GM19025 (cell line): Measurements from ENCODE around the gene CHST12.
"Not testable (repeated sequence)": the region's sequence is repeated elsewhere in the genome, so short reads cannot be mapped to it uniquely, and the experiment has no call there.

Source experiments
- ATAC-seq: cut with Tn5 transposase; IDR thresholded peaks from one replicate; pipeline ENCODE4 v1.9.1; 2021; ENCODE audit warnings: mild to moderate bottlenecking, low read depth, moderate library complexity; ENCODE audit not compliant: unreplicated experiment

Gene CHST12

GRCh38 chr7:2402687-2403013 lies 761 bp upstream of the CHST12 start:
- ATAC-seq, result no peak

GRCh38 chr7:2403718-2404648 lies 572 bp downstream of the CHST12 start:
- ATAC-seq, result no peak

- no peak for ATAC-seq
Observed at GRCh38 chr7:2404714-2405119, 1.3 kb downstream of the CHST12 start.

GRCh38 chr7:2405201-2405600 lies 1.8 kb downstream of the CHST12 start:
- no peak for ATAC-seq

- peak; percentile 47 for ATAC-seq
Observed at GRCh38 chr7:2405601-2406345, 2.4 kb downstream of the CHST12 start.

- no peak for ATAC-seq
Observed at GRCh38 chr7:2409745-2410414, 6.5 kb downstream of the CHST12 start.

GRCh38 chr7:2411049-2411448 lies 7.6 kb downstream of the CHST12 start:
- no peak for ATAC-seq

GRCh38 chr7:2411815-2412586 lies 8.6 kb downstream of the CHST12 start:
- no peak for ATAC-seq

GRCh38 chr7:2412587-2413201 lies 9.3 kb downstream of the CHST12 start:
- ATAC-seq, result no peak

GRCh38 chr7:2416063-2416462 lies 12.7 kb downstream of the CHST12 start:
- no peak for ATAC-seq

- no peak for ATAC-seq
Observed at GRCh38 chr7:2416650-2417049, 13.2 kb downstream of the CHST12 start.

- ATAC-seq, result not testable (repeated sequence)
Observed at GRCh38 chr7:2417178-2417577, 13.8 kb downstream of the CHST12 start.

GRCh38 chr7:2417981-2418481 lies 14.6 kb downstream of the CHST12 start:
- ATAC-seq, result no peak

- no peak for ATAC-seq
Observed at GRCh38 chr7:2420216-2420933, 17.0 kb downstream of the CHST12 start.

GRCh38 chr7:2421943-2422310 lies 18.5 kb downstream of the CHST12 start:
- ATAC-seq, result no peak

GRCh38 chr7:2425749-2426148 lies 22.3 kb downstream of the CHST12 start:
- ATAC-seq, result no peak

GRCh38 chr7:2431260-2431867 lies 28.0 kb downstream of the CHST12 start:
- no peak for ATAC-seq

- ATAC-seq, result no peak
Observed at GRCh38 chr7:2432910-2433712, 29.7 kb downstream of the CHST12 start.
